ENCODE data around the gene SDF2.
"Not testable (repeated sequence)": the region's sequence is repeated elsewhere in the genome, so short reads cannot be mapped to it uniquely, and the experiment has no call there.

The SDF2 gene

GRCh38 chr17:28658342-28658741, 3.4 kb downstream of the SDF2 start:
- H3K27me3 Mint-ChIP-seq, H3K36me3 Mint-ChIP-seq, H3K4me3 Mint-ChIP-seq, H3K9me3 Mint-ChIP-seq, H3K27ac Mint-ChIP-seq: not testable (repeated sequence)
- peaks cover 46% of the 10 kb centered on the region for H3K4me1 Mint-ChIP-seq

- Mint-ChIP-seq H3K4me3 (no peak overlapping the region), H3K27ac (peak overlapping the region; percentile 88), H3K36me3 (peaks cover 2% of the 10 kb centered on the region), H3K4me1 (peaks cover 40% of the 10 kb centered on the region), H3K9me3 (no peaks in the 10 kb centered on the region), H3K27me3 (no peaks in the 10 kb centered on the region)
These were observed 4.0 kb downstream of the SDF2 start for GRCh38 chr17:28657756-28658155.

GRCh38 chr17:28655160-28655559, 6.5 kb downstream of the SDF2 start:
- Mint-ChIP-seq H3K4me1 (peaks cover 22% of the 10 kb centered on the region), H3K36me3 (peaks cover 2% of the 10 kb centered on the region), H3K9me3 (no peaks in the 10 kb centered on the region), H3K27ac (no peak overlapping the region), H3K4me3 (no peak overlapping the region), H3K27me3 (no peaks in the 10 kb centered on the region)

GRCh38 chr17:28648698-28649097, 13.0 kb downstream of the SDF2 start:
- no peaks in the 10 kb centered on the region for H3K9me3 Mint-ChIP-seq
- H3K36me3 Mint-ChIP-seq = peaks cover 2% of the 10 kb centered on the region
- H3K27ac Mint-ChIP-seq = no peak overlapping the region

DNA sequence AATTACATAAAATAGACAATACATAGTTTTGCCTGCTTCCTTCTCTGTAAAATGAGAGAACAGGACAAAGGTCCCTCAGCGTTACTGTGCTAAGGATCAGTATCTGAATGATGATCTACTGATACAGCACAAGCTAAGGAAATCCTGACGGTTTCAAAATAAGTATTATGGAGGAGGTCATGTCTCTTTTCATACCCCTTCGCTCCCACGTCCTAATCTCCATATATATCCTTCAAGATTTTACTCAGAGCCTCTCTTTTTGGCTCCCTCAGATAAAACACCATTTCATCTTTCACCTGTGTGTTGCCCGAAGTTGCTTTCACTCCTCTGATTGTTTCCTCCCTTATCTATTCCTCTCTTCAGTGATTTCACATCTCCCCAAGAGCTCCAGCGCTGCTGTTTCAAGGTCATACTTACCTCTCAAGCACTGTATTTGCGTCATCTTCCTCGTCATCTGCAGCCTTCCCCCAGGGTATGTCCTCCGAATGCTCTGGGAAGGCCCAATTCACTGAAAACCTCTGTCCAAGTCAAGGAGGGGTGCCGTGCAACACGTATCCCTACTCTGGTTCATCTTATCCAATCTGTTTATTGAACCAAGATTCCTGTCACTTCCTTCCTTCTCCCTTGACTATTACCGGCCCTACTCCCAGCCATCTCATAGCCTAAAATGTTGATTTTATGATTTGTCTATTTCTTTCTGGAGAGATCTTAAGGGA, 15.5 kb downstream of the SDF2 start:
- Mint-ChIP-seq H3K27me3 (no peaks in the 10 kb centered on the region), H3K4me1 (peaks cover 42% of the 10 kb centered on the region), H3K9me3 (no peaks in the 10 kb centered on the region), H3K36me3 (peaks cover 4% of the 10 kb centered on the region), H3K27ac (peak overlapping the region; percentile 60), H3K4me3 (peak overlapping the region; percentile 96)

More at GRCh38 chr17:28648698-28649097, 13.0 kb downstream of the SDF2 start:
- no peak overlapping the region for H3K4me3 Mint-ChIP-seq
- no peaks in the 10 kb centered on the region for H3K27me3 Mint-ChIP-seq
- H3K4me1 Mint-ChIP-seq = peaks cover 27% of the 10 kb centered on the region

GRCh38 chr17:28645576-28645939, 16.1 kb downstream of the SDF2 start:
- peak overlapping the region; percentile 96 for H3K4me3 Mint-ChIP-seq
- H3K36me3 Mint-ChIP-seq = peaks cover 4% of the 10 kb centered on the region
- peaks cover 42% of the 10 kb centered on the region for H3K4me1 Mint-ChIP-seq

DNA sequence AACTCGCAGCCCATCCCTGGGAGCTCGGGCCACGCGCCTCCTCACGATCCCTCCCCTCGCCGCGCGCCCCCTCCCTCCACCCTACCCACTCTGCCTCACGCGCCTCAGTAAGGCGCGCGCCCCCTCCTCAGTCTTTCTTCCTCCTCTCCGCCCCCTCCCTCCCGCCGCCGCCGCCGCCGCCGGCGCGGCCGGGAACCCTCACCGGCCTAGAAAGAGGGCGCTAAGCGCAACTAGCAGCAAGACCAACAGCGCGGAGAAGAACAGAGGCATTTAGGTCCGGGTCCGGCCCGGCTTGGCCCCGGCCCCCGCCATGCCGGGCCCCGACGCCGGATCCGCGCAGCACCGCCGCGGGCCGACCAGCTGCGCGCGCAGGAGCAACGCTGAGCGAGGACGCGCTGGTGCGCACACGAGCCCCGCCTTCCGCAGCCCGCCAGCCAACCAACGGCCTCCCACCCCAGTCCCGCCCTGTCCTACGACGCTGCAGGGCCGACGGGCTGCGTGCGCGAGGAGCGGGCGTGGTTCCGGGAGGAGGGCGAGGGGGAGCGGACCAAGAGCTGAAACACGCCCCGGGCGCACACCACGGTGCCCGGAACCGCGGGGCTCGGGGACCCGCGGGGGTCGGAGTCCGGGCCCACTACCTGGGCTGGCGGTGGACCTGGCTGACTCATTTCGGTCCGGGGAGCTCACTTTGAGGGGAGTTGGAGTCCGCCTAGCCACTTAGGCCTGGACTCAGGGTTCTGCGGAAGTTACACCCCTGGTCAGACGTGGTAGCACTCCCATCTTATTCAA, 16.7 kb downstream of the SDF2 start, which contains the start of gene BLTP2:
Gene BLTP2 (minus strand): TSS at position 372 of the 789 bp plus-strand sequence. CDS start 102 bp downstream, at position 270.
- Mint-ChIP-seq H3K9me3 (no peaks in the 10 kb centered on the region), H3K27ac (peak within 1 kb of the TSS; percentile 97), H3K4me3 (peak within 1 kb of the TSS; percentile 96), H3K4me1 (peaks cover 42% of the 10 kb centered on the region), H3K27me3 (no peaks in the 10 kb centered on the region), H3K36me3 (peaks cover 7% of the 10 kb centered on the region)

More at GRCh38 chr17:28645576-28645939, 16.1 kb downstream of the SDF2 start:
- Mint-ChIP-seq H3K27me3 (no peaks in the 10 kb centered on the region), H3K27ac (peak overlapping the region; percentile 60), H3K9me3 (no peaks in the 10 kb centered on the region)

GRCh38 chr17:28643983-28644786, 17.5 kb downstream of the SDF2 start:
- Mint-ChIP-seq H3K4me1 (peaks cover 45% of the 10 kb centered on the region), H3K4me3 (peak overlapping the region; percentile 96), H3K9me3 (no peaks in the 10 kb centered on the region), H3K36me3 (peaks cover 10% of the 10 kb centered on the region), H3K27ac (peak overlapping the region; percentile 97), H3K27me3 (no peaks in the 10 kb centered on the region)

- H3K36me3 Mint-ChIP-seq = peaks cover 24% of the 10 kb centered on the region
- H3K4me3 Mint-ChIP-seq = no peak overlapping the region
These were observed 20.1 kb downstream of the SDF2 start for GRCh38 chr17:28641579-28641978.

GRCh38 chr17:28635506-28635905, 26.2 kb downstream of the SDF2 start:
- Mint-ChIP-seq H3K27me3 (no peaks in the 10 kb centered on the region), H3K9me3 (no peaks in the 10 kb centered on the region), H3K36me3 (peaks cover 37% of the 10 kb centered on the region), H3K4me1 (peaks cover 22% of the 10 kb centered on the region), H3K27ac (no peak overlapping the region), H3K4me3 (no peak overlapping the region)

More at GRCh38 chr17:28641579-28641978, 20.1 kb downstream of the SDF2 start:
- peaks cover 47% of the 10 kb centered on the region for H3K4me1 Mint-ChIP-seq
- no peaks in the 10 kb centered on the region for H3K9me3 Mint-ChIP-seq
- no peaks in the 10 kb centered on the region for H3K27me3 Mint-ChIP-seq
- H3K27ac Mint-ChIP-seq = no peak overlapping the region

- no peak overlapping the region for H3K4me3 Mint-ChIP-seq
- peaks cover 33% of the 10 kb centered on the region for H3K36me3 Mint-ChIP-seq
- H3K9me3 Mint-ChIP-seq = no peaks in the 10 kb centered on the region
These were observed 27.4 kb downstream of the SDF2 start for GRCh38 chr17:28634206-28634865.

DNA sequence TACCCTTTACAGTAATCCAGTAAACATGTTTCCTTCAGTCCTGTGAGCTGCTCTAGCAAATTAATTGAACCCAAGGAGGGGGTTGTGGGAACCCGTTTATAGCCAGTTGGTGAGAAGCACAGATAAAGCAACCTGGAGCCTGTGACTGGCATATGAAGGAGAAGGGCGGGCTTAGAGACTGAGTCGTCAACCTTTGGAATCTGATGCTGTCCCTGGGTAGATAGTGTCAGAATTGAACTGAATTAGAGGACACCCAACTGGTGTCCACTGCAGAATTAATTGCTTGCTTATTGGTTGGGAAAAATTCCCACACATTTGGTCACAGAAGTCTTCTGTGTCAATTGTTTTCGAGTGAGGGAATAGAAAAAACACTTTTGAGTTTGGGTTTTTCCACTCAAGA, 34.9 kb downstream of the SDF2 start:
- Mint-ChIP-seq H3K27me3 (no peaks in the 10 kb centered on the region), H3K4me1 (peaks cover 14% of the 10 kb centered on the region), H3K9me3 (no peaks in the 10 kb centered on the region), H3K27ac (no peak overlapping the region), H3K36me3 (peaks cover 16% of the 10 kb centered on the region), H3K4me3 (no peak overlapping the region)

More at GRCh38 chr17:28634206-28634865, 27.4 kb downstream of the SDF2 start:
- Mint-ChIP-seq H3K4me1 (peaks cover 20% of the 10 kb centered on the region), H3K27me3 (no peaks in the 10 kb centered on the region), H3K27ac (no peak overlapping the region)

GRCh38 chr17:28624148-28624547, 37.6 kb downstream of the SDF2 start:
- H3K4me1 Mint-ChIP-seq = peaks cover 14% of the 10 kb centered on the region
- peaks cover 22% of the 10 kb centered on the region for H3K36me3 Mint-ChIP-seq
- no peak overlapping the region for H3K27ac Mint-ChIP-seq
- no peak overlapping the region for H3K4me3 Mint-ChIP-seq
- no peaks in the 10 kb centered on the region for H3K27me3 Mint-ChIP-seq
- no peaks in the 10 kb centered on the region for H3K9me3 Mint-ChIP-seq

- no peak overlapping the region for H3K27ac Mint-ChIP-seq
- H3K9me3 Mint-ChIP-seq = no peaks in the 10 kb centered on the region
- H3K4me1 Mint-ChIP-seq = peaks cover 14% of the 10 kb centered on the region
- H3K4me3 Mint-ChIP-seq = no peak overlapping the region
- H3K27me3 Mint-ChIP-seq = no peaks in the 10 kb centered on the region
- peaks cover 22% of the 10 kb centered on the region for H3K36me3 Mint-ChIP-seq
These were observed 38.0 kb downstream of the SDF2 start for GRCh38 chr17:28623696-28624095.

GRCh38 chr17:28622186-28622585, 39.5 kb downstream of the SDF2 start:
- Mint-ChIP-seq H3K4me3 (no peak overlapping the region), H3K4me1 (peaks cover 10% of the 10 kb centered on the region), H3K27me3 (no peaks in the 10 kb centered on the region), H3K27ac (no peak overlapping the region), H3K36me3 (peaks cover 22% of the 10 kb centered on the region), H3K9me3 (no peaks in the 10 kb centered on the region)
